Measurements from ENCODE around the gene CHD1.

- TF ChIP-seq CTCF (conservative IDR thresholded peaks at IDR 0.05 in 1 of 2, IDR thresholded peaks at IDR 0.05 in 1 of 2; ENCODE audit: extremely low read depth in 1 of 2, insufficient read depth in 1 of 2, low read depth in 1 of 2, low read length in 2 of 2) (peak; percentile 21 to 36), EZH2 (IDR thresholded peaks at IDR 0.05; ENCODE audit: borderline replicate concordance, low read length) (no peak)
Observed at GRCh38 chr5:98839469-98840383, 89.1 kb downstream of the CHD1 start.
